Neural cell (in vitro differentiated cells): ENCODE measurements around the gene GGN. TPM values are rescaled to one million over a fixed set of nuclear protein-coding genes. Genes with fewer than 3 reads are reported as not detected.

ENCODE experiments used
- H2AFZ ChIP-seq: fragments of 200-600, 300-800 bp; sonication (generic), shearing (Covaris generic); 2 replicates; pipeline ENCODE4 v1.6.0; 2014; ENCODE audit warnings: low read depth, mild to moderate bottlenecking, antibody characterized with exemption, low read length, moderate library complexity
- H3F3A ChIP-seq: fragments of 200-600 bp; shearing (Covaris generic); 2 replicates; pipeline ENCODE4 v1.6.1; 2016; ENCODE audit warnings: mild to moderate bottlenecking, moderate library complexity, mixed read lengths, antibody characterized with exemption, low read length; ENCODE audit not compliant: insufficient read depth, poor library complexity, severe bottlenecking
- H3K27ac ChIP-seq: fragments of 200-600, 300-800 bp; sonication (generic), shearing (Covaris generic); 2 replicates; pipeline ENCODE4 v1.5.1; 2014; ENCODE audit warnings: mild to moderate bottlenecking, low read length, moderate library complexity
- H3K27me3 ChIP-seq: fragments of 300-800, 200-600 bp; sonication (generic), shearing (Covaris generic); 2 replicates; pipeline ENCODE4 v1.6.0; 2014; ENCODE audit warnings: mild to moderate bottlenecking, low read depth, low read length, moderate library complexity; ENCODE audit not compliant: insufficient read depth
- H3K36me3 ChIP-seq: fragments of 300-800, 200-600 bp; sonication (generic), shearing (Covaris generic); 2 replicates; pipeline ENCODE4 v1.5.1; 2014; ENCODE audit warnings: mild to moderate bottlenecking, antibody characterized with exemption, low read length, moderate library complexity; ENCODE audit not compliant: insufficient read depth
- H3K4me2 ChIP-seq: fragments of 300-800, 200-600 bp; sonication (generic), shearing (Covaris generic); 2 replicates; pipeline ENCODE4 v1.6.0; 2014; ENCODE audit warnings: mild to moderate bottlenecking, low read length
- H3K4me3 ChIP-seq: fragments of 300-800, 200-600 bp; sonication (generic), shearing (Covaris generic); 2 replicates; pipeline ENCODE4 v1.5.1; 2014; ENCODE audit warnings: mild to moderate bottlenecking, low read length, moderate library complexity
- H3K79me2 ChIP-seq: fragments of 200-600 bp; shearing (Covaris generic); replicated peaks from 2 replicates; pipeline ENCODE4 v1.6.0; 2014; ENCODE audit warnings: mild to moderate bottlenecking, low read length, moderate library complexity; ENCODE audit not compliant: insufficient read depth
- H3K9ac ChIP-seq: fragments of 300-800, 200-600 bp; sonication (generic), shearing (Covaris generic); 2 replicates; pipeline ENCODE4 v1.6.1; 2016; ENCODE audit warnings: mild to moderate bottlenecking, low read length, mixed read lengths
- H3K9me2 ChIP-seq: fragments of 200-600 bp; shearing (Covaris generic); 2 replicates; pipeline ENCODE4 v1.6.1; 2016; ENCODE audit warnings: mild to moderate bottlenecking, low read length, mixed read lengths; ENCODE audit not compliant: insufficient read depth
- H3K9me3 ChIP-seq: fragments of 200-600, 300-800 bp; sonication (generic), shearing (Covaris generic); 2 replicates; pipeline ENCODE4 v1.6.1; 2016; ENCODE audit warnings: mild to moderate bottlenecking, mixed run types, low read length, moderate library complexity, mixed read lengths
- H4K20me1 ChIP-seq: fragments of 200-600 bp; shearing (Covaris generic); 2 replicates; pipeline ENCODE4 v1.6.1; 2016; ENCODE audit warnings: mild to moderate bottlenecking, mixed run types; ENCODE audit not compliant: insufficient read depth
- CTCF ChIP-seq: fragments of 450-650 bp; IDR thresholded peaks from 2 replicates; pipeline ENCODE4 v1.5.1; 2014; ENCODE audit warnings: antibody characterized with exemption, mild to moderate bottlenecking, moderate library complexity; ENCODE audit not compliant: poor library complexity, severe bottlenecking
- EP300 ChIP-seq: fragments of 450-650 bp; conservative IDR thresholded peaks from 2 replicates; pipeline ENCODE4 v1.6.1; 2014; ENCODE audit warnings: antibody characterized with exemption, mild to moderate bottlenecking, moderate library complexity; ENCODE audit not compliant: poor library complexity, severe bottlenecking
- EZH2 ChIP-seq: fragments of 200-600, 300-800 bp; shearing (Covaris generic), sonication (generic); IDR thresholded peaks from 2 replicates; pipeline ENCODE4 v1.6.1; 2014; ENCODE audit warnings: antibody characterized with exemption, low read length, borderline replicate concordance, mild to moderate bottlenecking; ENCODE audit not compliant: insufficient read depth, poor library complexity, severe bottlenecking
- MXI1 ChIP-seq: fragments of 450-650 bp; conservative IDR thresholded peaks from 2 replicates; pipeline ENCODE4 v1.6.1; 2014; ENCODE audit warnings: antibody characterized with exemption, mild to moderate bottlenecking; ENCODE audit not compliant: poor library complexity, severe bottlenecking
- POLR2AphosphoS5 ChIP-seq: IDR thresholded peaks from 2 replicates; pipeline ENCODE4 v1.6.1; 2012
- RAD21 ChIP-seq: fragments of 450-650 bp; conservative IDR thresholded peaks from 2 replicates; pipeline ENCODE4 v1.6.1; 2014; ENCODE audit warnings: antibody characterized with exemption, mild to moderate bottlenecking, moderate library complexity
- REST ChIP-seq: IDR thresholded peaks from 2 replicates; pipeline ENCODE4 v1.6.1; 2012; ENCODE audit warnings: borderline replicate concordance
- SMC3 ChIP-seq: fragments of 450-650 bp; conservative IDR thresholded peaks from 2 replicates; pipeline ENCODE4 v1.6.1; 2014; ENCODE audit warnings: antibody characterized with exemption, mild to moderate bottlenecking, moderate library complexity; ENCODE audit not compliant: poor library complexity
- TAF1 ChIP-seq: IDR thresholded peaks from 2 replicates; pipeline ENCODE4 v1.6.1; 2012; ENCODE audit warnings: low read depth
- polyA plus RNA-seq: library from polyadenylated mRNA; depleted of rRNA; stranded (reverse); fragments of >200 nt; gene quantifications from 2 replicates; pipeline ENCODE4 v1.2.3, GENCODE V29; 2014

GGN gene
- polyA plus RNA-seq, 1 donor from 2014 or later = 0.21 TPM

DNA sequence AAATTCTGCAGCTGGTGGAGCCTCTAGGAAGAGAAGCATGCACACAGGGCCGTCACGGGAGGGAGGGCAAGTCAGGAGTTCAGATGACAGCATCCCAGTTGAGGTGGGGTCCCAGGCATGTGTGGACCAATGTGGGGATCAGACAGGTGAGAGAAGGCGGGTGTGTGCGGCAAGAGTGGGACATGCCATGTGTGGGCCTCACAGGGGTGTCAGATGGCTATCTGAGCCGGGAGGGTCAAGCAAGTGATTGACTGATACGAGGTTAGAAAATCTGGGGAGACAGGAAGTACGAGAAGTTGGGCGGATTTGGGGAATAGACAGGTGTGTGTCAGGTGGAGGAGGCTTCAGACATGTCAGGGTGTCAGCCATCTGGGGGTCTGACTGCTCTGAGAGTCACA lies 29.3 kb upstream of the GGN start:
- no peak for TF ChIP-seq EZH2
- TF ChIP-seq TAF1 = no peak
- TF ChIP-seq SMC3 = no peak
- no peak for TF ChIP-seq REST
- no peak for TF ChIP-seq CTCF
- TF ChIP-seq MXI1 = no peak
- no peak for TF ChIP-seq RAD21
- TF ChIP-seq EP300 = no peak
- TF ChIP-seq POLR2AphosphoS5 = no peak
- Histone ChIP-seq H3K79me2 (no peaks in the 10 kb centered on the region), H3K4me3 (no peak overlapping the region), H3K36me3 (no peaks in the 10 kb centered on the region), H2AFZ (no peak overlapping the region), H4K20me1 (no peaks in the 10 kb centered on the region), H3K27me3 (no peaks in the 10 kb centered on the region), H3K27ac (no peak overlapping the region), H3K9me3 (no peaks in the 10 kb centered on the region), H3F3A (no peaks in the 10 kb centered on the region), H3K9ac (no peak overlapping the region), H3K4me2 (no peak overlapping the region), H3K9me2 (no peaks in the 10 kb centered on the region)

DNA sequence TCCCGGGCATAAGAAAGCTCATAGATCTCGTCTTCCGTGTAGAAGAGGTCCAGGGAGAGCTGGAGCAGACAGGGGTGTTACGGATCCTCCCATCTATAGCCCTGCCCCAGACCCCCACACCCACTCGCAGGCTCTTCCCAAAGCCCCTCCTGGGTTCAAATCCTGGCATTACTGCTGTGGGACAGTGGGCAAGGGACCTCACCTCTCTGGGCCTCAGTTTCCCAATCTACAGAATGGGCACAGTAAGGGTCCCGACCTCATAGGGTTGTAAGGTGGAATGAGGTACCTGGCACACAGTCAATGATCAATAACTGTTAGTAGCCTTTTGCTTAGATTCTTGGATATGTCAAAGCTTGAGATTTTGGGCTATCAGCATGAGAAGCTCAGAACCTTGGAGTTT lies 25.6 kb upstream of the GGN start:
- TF ChIP-seq POLR2AphosphoS5 (no peak), EZH2 (no peak), TAF1 (no peak), EP300 (no peak), MXI1 (no peak), CTCF (no peak), SMC3 (no peak), REST (no peak), RAD21 (no peak)
- no peak overlapping the region for H3K4me2 ChIP-seq
- no peak overlapping the region for H3K4me3 ChIP-seq
- no peaks in the 10 kb centered on the region for H3K9me3 ChIP-seq
- no peak overlapping the region for H3K27ac ChIP-seq
- H3K9me2 ChIP-seq = no peaks in the 10 kb centered on the region
- H3K9ac ChIP-seq = no peak overlapping the region
- no peaks in the 10 kb centered on the region for H3K36me3 ChIP-seq
- H4K20me1 ChIP-seq = no peaks in the 10 kb centered on the region
- no peaks in the 10 kb centered on the region for H3F3A ChIP-seq
- H3K27me3 ChIP-seq = no peaks in the 10 kb centered on the region
- H3K79me2 ChIP-seq = no peaks in the 10 kb centered on the region
- H2AFZ ChIP-seq = no peak overlapping the region
